DOHH2 (cell line): ENCODE data around the gene PYY.

Experiments used
- H3F3A ChIP-seq: fragments of 200-600 bp; sonication (generic), shearing (Covaris generic); 2 replicates; pipeline ENCODE4 v1.6.0; 2016; ENCODE audit warnings: antibody characterized with exemption, mild to moderate bottlenecking; ENCODE audit not compliant: control insufficient read depth, insufficient read depth
- H3K27ac ChIP-seq: fragments of 200-600 bp; sonication (generic); 2 replicates; pipeline ENCODE4 v1.5.1; 2014; ENCODE audit warnings: low read depth, mild to moderate bottlenecking, low read length, moderate library complexity
- H3K27me3 ChIP-seq: fragments of 200-600 bp; sonication (generic); 2 replicates; pipeline ENCODE4 v1.6.1; 2014; ENCODE audit warnings: mild to moderate bottlenecking, low read length, mixed read lengths; ENCODE audit not compliant: control insufficient read depth
- H3K36me3 ChIP-seq: fragments of 200-600 bp; sonication (generic); 2 replicates; pipeline ENCODE4 v1.6.1; 2014; ENCODE audit warnings: mild to moderate bottlenecking, low read length, moderate library complexity, mixed read lengths; ENCODE audit not compliant: control insufficient read depth
- H3K4me1 ChIP-seq: fragments of 200-600 bp; sonication (generic); 2 replicates; pipeline ENCODE4 v1.6.1; 2014; ENCODE audit warnings: mild to moderate bottlenecking, low read length, mixed read lengths; ENCODE audit not compliant: control insufficient read depth
- H3K4me2 ChIP-seq: fragments of 200-600 bp; sonication (generic); 2 replicates; pipeline ENCODE4 v1.6.0; 2014; ENCODE audit warnings: mild to moderate bottlenecking, low read length, moderate library complexity
- H3K4me3 ChIP-seq: fragments of 200-600 bp; sonication (generic); 2 replicates; pipeline ENCODE4 v1.5.1; 2014; ENCODE audit warnings: mild to moderate bottlenecking, low read length, mixed read lengths
- H3K79me2 ChIP-seq: fragments of 200-600 bp; sonication (generic); 2 replicates; pipeline ENCODE4 v1.6.1; 2014; ENCODE audit warnings: mild to moderate bottlenecking, low read length, mixed read lengths; ENCODE audit not compliant: control insufficient read depth
- H3K9me2 ChIP-seq: fragments of 200-600 bp; sonication (generic); replicated peaks from 2 replicates; pipeline ENCODE4 v1.6.1; 2014; ENCODE audit warnings: mild to moderate bottlenecking, low read length, mixed read lengths; ENCODE audit not compliant: control insufficient read depth
- H3K9me3 ChIP-seq: fragments of 200-600 bp; sonication (generic); 2 replicates; pipeline ENCODE4 v1.6.1; 2014; ENCODE audit warnings: antibody characterized with exemption, low read length, mixed read lengths; ENCODE audit not compliant: control insufficient read depth, insufficient read depth
- H4K20me1 ChIP-seq: fragments of 200-600 bp; sonication (generic); 2 replicates; pipeline ENCODE4 v1.6.0; 2014; ENCODE audit warnings: low read depth, mild to moderate bottlenecking, antibody characterized with exemption, low read length, moderate library complexity; ENCODE audit not compliant: control insufficient read depth, insufficient read depth
- CTCF ChIP-seq: fragments of 200-600 bp; sonication (generic); IDR thresholded peaks from one replicate; pipeline ENCODE4 v1.5.1; 2014; ENCODE audit warnings: antibody characterized with exemption, mild to moderate bottlenecking, low read depth, low read length; ENCODE audit not compliant: poor library complexity, severe bottlenecking
- EZH2phosphoT487 ChIP-seq: fragments of 200-600 bp; sonication (generic); IDR thresholded peaks from 2 replicates; pipeline ENCODE4 v1.6.1; 2017; ENCODE audit warnings: borderline replicate concordance, mild to moderate bottlenecking, antibody characterized with exemption, low read length, moderate library complexity, mixed read lengths

The PYY gene

GRCh38 chr17:43920500-43921095 lies 33.1 kb downstream of the PYY start:
- Histone ChIP-seq H3K4me3 (no peak overlapping the region), H3K79me2 (no peaks in the 10 kb centered on the region), H4K20me1 (no peaks in the 10 kb centered on the region)

GRCh38 chr17:43918026-43918389 lies 35.7 kb downstream of the PYY start:
- H3K79me2 ChIP-seq, result no peaks in the 10 kb centered on the region
- H3K27me3 ChIP-seq, result peaks cover 40% of the 10 kb centered on the region
- H4K20me1 ChIP-seq, result no peaks in the 10 kb centered on the region
- H3F3A ChIP-seq, result no peaks in the 10 kb centered on the region
- H3K9me2 ChIP-seq, result no peaks in the 10 kb centered on the region
- H3K27ac ChIP-seq, result no peak overlapping the region
- no peaks in the 10 kb centered on the region for H3K36me3 ChIP-seq
- peaks cover 11% of the 10 kb centered on the region for H3K4me1 ChIP-seq
- H3K9me3 ChIP-seq, result no peaks in the 10 kb centered on the region
- H3K4me3 ChIP-seq, result no peak overlapping the region
- TF ChIP-seq CTCF (no peak), EZH2phosphoT487 (no peak)
- no peak overlapping the region for H3K4me2 ChIP-seq

More at GRCh38 chr17:43920500-43921095, 33.1 kb downstream of the PYY start:
- Histone ChIP-seq H3F3A (no peaks in the 10 kb centered on the region), H3K9me3 (no peaks in the 10 kb centered on the region), H3K9me2 (no peaks in the 10 kb centered on the region), H3K4me1 (peaks cover 11% of the 10 kb centered on the region), H3K4me2 (no peak overlapping the region), H3K36me3 (no peaks in the 10 kb centered on the region), H3K27me3 (peaks cover 36% of the 10 kb centered on the region), H3K27ac (no peak overlapping the region)
- TF ChIP-seq EZH2phosphoT487 (no peak), CTCF (no peak)

GRCh38 chr17:43917348-43918025 lies 36.3 kb downstream of the PYY start:
- Histone ChIP-seq H3K9me3 (no peaks in the 10 kb centered on the region), H3K4me3 (no peak overlapping the region), H3K36me3 (no peaks in the 10 kb centered on the region), H3F3A (no peaks in the 10 kb centered on the region), H3K27me3 (peaks cover 43% of the 10 kb centered on the region), H3K4me1 (peaks cover 11% of the 10 kb centered on the region), H3K27ac (no peak overlapping the region), H3K9me2 (no peaks in the 10 kb centered on the region), H3K79me2 (no peaks in the 10 kb centered on the region), H3K4me2 (no peak overlapping the region), H4K20me1 (no peaks in the 10 kb centered on the region)
- TF ChIP-seq CTCF (peak; percentile 43), EZH2phosphoT487 (no peak)
